ENCODE measurements around the gene CLCN3. TPM values are rescaled to one million over a fixed set of nuclear protein-coding genes. Genes with fewer than 3 reads are reported as not detected.
"Not testable (repeated sequence)": the region's sequence is repeated elsewhere in the genome, so short reads cannot be mapped to it uniquely, and the experiment has no call there.

Gene CLCN3
- total RNA-seq, 2 donors from 2014 or later = 22.2 to 25.2 TPM

DNA sequence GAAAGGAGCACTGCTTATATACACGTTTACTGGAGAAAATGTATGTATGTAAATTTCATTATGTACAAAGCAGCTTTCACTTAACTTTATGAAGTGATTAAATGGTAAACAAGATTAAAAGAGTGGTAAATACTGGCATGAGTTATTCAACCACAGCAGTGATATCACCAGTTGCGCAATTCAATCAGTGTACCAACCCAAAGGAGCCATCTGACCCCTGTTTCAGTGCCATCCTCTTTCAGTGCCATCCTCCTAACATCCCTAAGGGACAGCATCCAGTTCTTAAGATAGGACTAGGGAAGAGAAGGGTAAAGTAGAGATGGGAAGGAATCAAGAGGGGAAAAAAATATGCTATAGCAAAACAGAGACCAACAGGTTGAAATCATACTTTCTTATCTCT is 121.2 kb downstream of the CLCN3 start:
- H3K4me3 Mint-ChIP-seq = no peak overlapping the region

DNA sequence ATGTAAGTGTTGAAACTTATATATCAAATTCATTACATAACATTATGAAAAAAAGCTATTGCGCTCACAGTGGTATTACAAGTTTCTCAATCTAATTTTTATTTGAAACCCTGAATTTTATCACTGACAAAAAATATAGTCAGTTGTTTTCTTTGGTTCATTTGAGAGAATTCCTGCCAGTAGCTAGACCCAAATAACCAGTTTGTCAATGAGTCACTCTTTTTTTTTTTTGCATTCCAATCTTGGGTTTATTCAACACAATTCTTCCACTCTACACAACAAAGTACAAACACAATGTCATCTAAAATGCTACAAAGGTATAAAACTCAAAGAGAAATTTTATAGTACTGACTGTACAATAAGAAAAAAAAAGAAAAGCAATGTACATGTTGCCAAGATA is 124.2 kb downstream of the CLCN3 start:
- H3K4me1 Mint-ChIP-seq = no peaks in the 10 kb centered on the region
- no peak overlapping the region for H3K4me3 Mint-ChIP-seq
- H3K36me3 Mint-ChIP-seq (ENCODE audit: low read depth) = peaks cover 71% of the 10 kb centered on the region
- no peak for ATAC-seq (replicated peaks)
- H3K27me3 Mint-ChIP-seq = no peaks in the 10 kb centered on the region
- H3K9me3 Mint-ChIP-seq = no peaks in the 10 kb centered on the region
- H3K27ac Mint-ChIP-seq = no peak overlapping the region

More for the DNA sequence above, 121.2 kb downstream of the CLCN3 start:
- Mint-ChIP-seq H3K27ac (peak overlapping the region; percentile 33), H3K9me3 (no peaks in the 10 kb centered on the region), H3K27me3 (no peaks in the 10 kb centered on the region), H3K4me1 (no peaks in the 10 kb centered on the region), H3K36me3 (ENCODE audit: low read depth) (peaks cover 75% of the 10 kb centered on the region)
- no peak for ATAC-seq (replicated peaks)

DNA sequence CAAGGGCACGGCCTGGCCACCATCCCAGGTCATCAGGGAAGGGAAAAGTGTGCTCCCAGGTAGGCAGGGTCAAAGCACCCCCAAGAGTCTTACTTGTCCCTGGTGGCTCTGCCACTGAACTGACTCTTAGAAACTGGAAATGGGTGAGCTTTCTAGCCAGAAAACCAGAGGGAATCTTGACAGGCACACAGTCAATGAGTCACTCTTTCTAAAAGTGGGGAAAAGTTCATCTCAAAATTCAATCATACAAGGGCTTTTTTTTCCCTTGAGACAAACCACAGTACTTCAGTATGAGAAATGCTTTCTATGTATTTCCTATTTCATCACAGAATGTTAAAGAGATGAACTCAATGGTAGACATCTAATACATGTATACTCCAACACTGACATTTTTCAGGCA is 124.9 kb downstream of the CLCN3 start:
- peaks cover 71% of the 10 kb centered on the region for H3K36me3 Mint-ChIP-seq (ENCODE audit: low read depth)
- H3K27ac Mint-ChIP-seq = no peak overlapping the region
- ATAC-seq (replicated peaks) = peak; percentile 34
- no peaks in the 10 kb centered on the region for H3K4me1 Mint-ChIP-seq
- H3K4me3 Mint-ChIP-seq = no peak overlapping the region
- no peaks in the 10 kb centered on the region for H3K27me3 Mint-ChIP-seq
- no peaks in the 10 kb centered on the region for H3K9me3 Mint-ChIP-seq

DNA sequence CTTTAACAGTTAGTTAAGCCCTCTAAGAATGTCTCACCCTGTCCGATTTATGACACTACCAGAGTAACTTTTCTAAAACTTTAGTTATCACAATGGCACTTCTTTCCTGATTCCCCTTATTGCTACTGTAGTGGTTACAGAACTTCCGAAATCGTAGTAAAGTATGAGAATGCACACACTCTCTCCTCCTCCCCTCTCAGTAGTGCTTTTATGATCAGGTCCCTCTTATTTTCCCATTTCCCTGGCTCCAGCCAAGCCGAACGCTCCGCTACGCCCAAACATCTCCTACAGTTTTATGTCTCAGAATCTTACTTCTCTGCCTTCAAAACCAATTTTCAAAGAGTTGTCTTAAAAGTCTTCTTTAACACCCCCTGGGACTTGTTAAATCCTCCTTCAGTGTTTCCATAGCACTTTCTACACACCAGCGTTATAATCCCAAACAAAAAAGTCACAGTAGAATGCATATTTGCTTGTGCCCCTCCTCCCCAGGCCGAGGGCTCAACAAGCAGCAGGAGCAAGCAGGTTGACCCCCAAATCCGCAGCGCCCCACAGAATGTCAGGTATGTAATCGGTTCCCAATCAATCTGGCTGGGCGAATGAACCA is 136.7 kb downstream of the CLCN3 start:
- ATAC-seq (replicated peaks) = peak; percentile 43
- Mint-ChIP-seq H3K36me3 (ENCODE audit: low read depth) (peaks cover 17% of the 10 kb centered on the region), H3K9me3 (no peaks in the 10 kb centered on the region)

DNA sequence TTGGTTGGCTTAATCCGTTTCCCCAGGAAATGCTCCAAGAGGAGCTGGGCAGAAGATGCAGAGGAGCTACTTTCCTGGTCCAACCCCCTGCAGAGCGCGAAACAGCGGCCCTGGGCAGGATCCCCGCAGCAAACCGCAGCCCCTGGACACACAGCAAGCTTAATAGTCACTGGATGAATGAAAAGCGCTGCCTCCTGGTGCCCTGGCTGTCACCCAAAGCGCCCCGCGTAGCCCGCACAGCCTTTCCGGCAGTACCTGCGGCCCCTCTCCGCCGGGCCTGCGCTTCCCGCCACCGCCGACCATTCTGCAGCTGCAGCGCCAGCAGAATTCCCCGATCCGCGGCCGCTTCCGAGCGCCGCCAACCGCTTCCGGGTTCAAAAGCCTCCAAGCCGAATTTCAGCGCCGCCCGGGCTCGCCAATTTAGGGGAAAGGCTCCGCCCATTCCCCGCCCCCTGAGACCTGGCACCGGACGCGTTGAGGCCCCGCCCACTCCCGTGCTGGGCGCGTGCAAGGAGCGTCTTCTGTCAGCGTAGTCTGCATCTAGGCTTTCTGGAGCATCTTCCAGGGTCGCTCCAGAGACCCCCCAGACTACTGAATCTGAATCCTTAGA is 137.3 kb downstream of the CLCN3 start, which contains the start of gene HPF1:
TSS of gene HPF1 (minus strand) at position 370 of the 610 bp plus-strand sequence. CDS start at position 303, 67 bp downstream.
- Mint-ChIP-seq H3K4me3 (peak within 1 kb of the TSS; percentile 96), H3K27me3 (no peaks in the 10 kb centered on the region), H3K9me3 (no peaks in the 10 kb centered on the region), H3K4me1 (peaks cover 16% of the 10 kb centered on the region), H3K27ac (peak within 1 kb of the TSS; percentile 91), H3K36me3 (ENCODE audit: low read depth) (peaks cover 11% of the 10 kb centered on the region)
- ATAC-seq (replicated peaks) = peak; percentile 92

More for the DNA sequence above, 136.7 kb downstream of the CLCN3 start:
- Mint-ChIP-seq H3K4me1 (peaks cover 16% of the 10 kb centered on the region), H3K27ac (peak overlapping the region; percentile 91), H3K27me3 (no peaks in the 10 kb centered on the region), H3K4me3 (peak overlapping the region; percentile 96)

DNA sequence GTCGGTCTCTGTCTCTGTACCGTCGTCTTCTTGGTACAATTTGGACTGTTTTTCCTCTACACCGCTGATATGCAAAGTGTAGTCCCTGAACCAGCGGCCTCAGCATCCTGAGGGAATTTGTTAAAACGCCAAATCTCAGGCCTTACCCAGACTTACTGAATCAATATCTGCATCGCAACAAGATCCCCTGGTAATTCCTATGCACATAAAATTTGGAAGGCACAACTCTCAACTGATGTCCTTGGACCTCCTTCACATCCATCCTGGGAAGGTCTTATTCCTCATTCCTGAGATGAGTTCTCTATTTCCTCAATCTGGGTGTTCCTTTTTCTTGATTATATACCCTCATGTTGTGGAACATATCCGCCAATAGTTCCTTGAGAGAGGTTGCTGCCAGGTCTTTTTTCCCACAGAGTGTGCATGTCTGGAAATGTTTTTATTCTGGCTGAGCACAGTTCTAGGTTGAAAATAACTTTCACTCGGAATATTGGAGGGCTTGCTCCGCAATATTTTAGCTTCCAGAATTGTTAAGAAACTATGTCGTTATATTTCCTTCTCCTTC is 138.1 kb downstream of the CLCN3 start:
- H3K27me3 Mint-ChIP-seq = no peaks in the 10 kb centered on the region
- H3K9me3 Mint-ChIP-seq = no peaks in the 10 kb centered on the region
- peak overlapping the region; percentile 91 for H3K27ac Mint-ChIP-seq

DNA sequence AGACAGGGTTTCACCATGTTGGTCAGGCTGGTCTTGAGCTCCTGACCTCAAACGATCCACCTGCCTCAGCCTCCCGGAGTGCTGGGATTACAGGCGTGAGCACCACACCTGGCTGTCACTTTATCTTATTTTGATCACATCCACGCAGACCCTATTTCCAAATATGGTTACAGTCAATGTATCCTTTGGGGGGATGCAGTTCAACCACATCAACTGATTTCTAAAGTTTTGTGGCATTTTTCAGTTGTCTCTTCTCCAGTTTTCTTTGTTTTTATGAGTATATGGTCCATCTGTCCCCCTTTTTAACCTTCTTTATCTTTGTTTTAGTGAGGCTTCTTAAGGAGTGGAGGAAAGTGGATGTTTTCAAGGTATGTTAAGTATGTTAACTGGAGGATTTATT is 141.5 kb downstream of the CLCN3 start:
- H3K4me1 Mint-ChIP-seq = peaks cover 2% of the 10 kb centered on the region
- ATAC-seq (replicated peaks) = no peak
- peaks cover 2% of the 10 kb centered on the region for H3K27me3 Mint-ChIP-seq
- H3K9me3 Mint-ChIP-seq = no peaks in the 10 kb centered on the region
- H3K27ac Mint-ChIP-seq = peak overlapping the region; percentile 36
- H3K36me3 Mint-ChIP-seq (ENCODE audit: low read depth) = no peaks in the 10 kb centered on the region
- H3K4me3 Mint-ChIP-seq = no peak overlapping the region

More for the DNA sequence above, 138.1 kb downstream of the CLCN3 start:
- H3K4me1 Mint-ChIP-seq = peaks cover 16% of the 10 kb centered on the region
- peak overlapping the region; percentile 96 for H3K4me3 Mint-ChIP-seq
- H3K36me3 Mint-ChIP-seq (ENCODE audit: low read depth) = peaks cover 5% of the 10 kb centered on the region
- ATAC-seq (replicated peaks) = no peak

DNA sequence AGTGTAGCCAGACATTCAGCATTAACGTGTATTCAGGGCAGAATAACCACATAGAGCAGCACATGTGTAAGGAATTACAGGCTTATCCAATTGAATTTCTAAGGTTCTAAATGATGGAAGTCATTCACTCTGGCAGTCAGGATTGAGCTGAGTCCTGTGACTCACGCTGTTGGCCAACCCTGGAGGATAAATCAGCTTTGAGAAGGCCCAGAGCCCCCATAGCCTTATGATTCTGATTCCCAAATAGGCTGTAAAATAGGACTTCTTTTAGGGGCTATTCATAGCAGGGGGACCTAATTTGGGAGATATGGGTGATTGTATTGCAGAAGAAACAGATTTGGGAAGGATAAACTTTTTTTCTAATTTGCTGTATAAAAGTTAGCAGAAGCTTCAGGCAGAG is 145.5 kb downstream of the CLCN3 start:
- no peak overlapping the region for H3K4me3 Mint-ChIP-seq
- no peaks in the 10 kb centered on the region for H3K36me3 Mint-ChIP-seq (ENCODE audit: low read depth)
- ATAC-seq (replicated peaks) = no peak
- H3K9me3 Mint-ChIP-seq = no peaks in the 10 kb centered on the region
- peaks cover 4% of the 10 kb centered on the region for H3K27me3 Mint-ChIP-seq
- H3K27ac Mint-ChIP-seq = no peak overlapping the region
- no peaks in the 10 kb centered on the region for H3K4me1 Mint-ChIP-seq

DNA sequence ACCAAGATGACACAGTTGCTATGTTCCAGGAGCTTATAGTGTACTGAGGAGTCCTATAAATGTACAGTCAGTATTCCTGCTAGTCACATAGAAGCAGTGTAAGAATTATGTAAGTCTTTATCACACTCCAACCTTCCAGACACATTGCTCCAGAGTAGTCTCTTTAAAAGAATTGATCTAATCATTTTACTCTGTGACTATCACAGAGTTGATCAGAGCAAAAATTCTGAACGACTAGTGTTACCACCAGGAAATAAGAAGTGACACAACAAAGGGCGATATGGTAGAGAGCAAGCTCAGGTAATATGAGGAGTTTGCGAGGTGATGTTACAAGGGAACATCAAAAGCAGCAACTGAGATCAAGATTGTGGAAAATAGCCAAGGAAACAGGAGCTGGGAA is 146.4 kb downstream of the CLCN3 start:
- no peak overlapping the region for H3K27ac Mint-ChIP-seq
- no peak for ATAC-seq (replicated peaks)
- H3K4me1 Mint-ChIP-seq = no peaks in the 10 kb centered on the region
- no peaks in the 10 kb centered on the region for H3K36me3 Mint-ChIP-seq (ENCODE audit: low read depth)
- H3K9me3 Mint-ChIP-seq = no peaks in the 10 kb centered on the region
- H3K27me3 Mint-ChIP-seq = peaks cover 4% of the 10 kb centered on the region
- no peak overlapping the region for H3K4me3 Mint-ChIP-seq

DNA sequence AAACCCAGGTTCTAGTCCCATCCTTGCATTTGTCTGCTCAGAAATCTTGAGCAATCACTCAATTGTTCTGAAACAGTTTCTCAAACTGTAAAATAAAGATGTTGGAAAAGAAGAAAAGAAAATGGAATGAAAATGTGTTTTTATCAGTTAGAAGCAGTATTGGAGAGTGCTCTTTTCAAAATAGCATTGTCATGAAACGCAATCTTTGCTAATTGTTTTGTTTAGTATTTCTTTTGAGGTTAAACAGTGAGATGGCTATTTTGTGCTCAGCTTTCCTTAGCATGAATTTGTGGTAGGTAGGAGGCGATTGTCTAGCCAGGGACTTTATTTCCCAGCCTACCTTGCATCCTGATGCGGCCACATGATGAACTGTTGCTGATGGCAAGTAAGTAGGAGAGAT is 148.0 kb downstream of the CLCN3 start:
- no peaks in the 10 kb centered on the region for H3K4me1 Mint-ChIP-seq
- no peaks in the 10 kb centered on the region for H3K36me3 Mint-ChIP-seq (ENCODE audit: low read depth)
- ATAC-seq (replicated peaks) = no peak
- peaks cover 4% of the 10 kb centered on the region for H3K27me3 Mint-ChIP-seq
- no peak overlapping the region for H3K4me3 Mint-ChIP-seq
- H3K27ac Mint-ChIP-seq = no peak overlapping the region
- H3K9me3 Mint-ChIP-seq = no peaks in the 10 kb centered on the region

DNA sequence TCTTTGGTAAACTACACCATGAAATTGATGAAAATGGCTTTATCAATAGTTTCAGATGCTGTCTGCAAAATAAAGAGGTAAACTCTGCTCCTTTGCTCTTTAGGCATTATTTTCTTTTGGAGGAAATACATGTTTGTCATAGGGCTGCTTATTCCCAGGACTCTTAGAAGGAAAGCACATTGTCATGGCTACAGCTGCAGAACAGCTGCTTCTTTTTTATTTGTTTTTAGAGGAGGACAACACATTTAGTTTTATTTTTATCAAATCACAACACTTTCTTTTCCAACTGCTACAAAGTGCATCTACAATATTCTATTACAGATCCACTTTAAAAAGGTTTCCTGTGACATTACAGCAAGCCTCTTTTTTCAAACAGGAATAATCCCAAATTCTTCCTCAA is 150.0 kb downstream of the CLCN3 start:
- no peak for ATAC-seq (replicated peaks)
- H3K9me3 Mint-ChIP-seq = no peaks in the 10 kb centered on the region

DNA sequence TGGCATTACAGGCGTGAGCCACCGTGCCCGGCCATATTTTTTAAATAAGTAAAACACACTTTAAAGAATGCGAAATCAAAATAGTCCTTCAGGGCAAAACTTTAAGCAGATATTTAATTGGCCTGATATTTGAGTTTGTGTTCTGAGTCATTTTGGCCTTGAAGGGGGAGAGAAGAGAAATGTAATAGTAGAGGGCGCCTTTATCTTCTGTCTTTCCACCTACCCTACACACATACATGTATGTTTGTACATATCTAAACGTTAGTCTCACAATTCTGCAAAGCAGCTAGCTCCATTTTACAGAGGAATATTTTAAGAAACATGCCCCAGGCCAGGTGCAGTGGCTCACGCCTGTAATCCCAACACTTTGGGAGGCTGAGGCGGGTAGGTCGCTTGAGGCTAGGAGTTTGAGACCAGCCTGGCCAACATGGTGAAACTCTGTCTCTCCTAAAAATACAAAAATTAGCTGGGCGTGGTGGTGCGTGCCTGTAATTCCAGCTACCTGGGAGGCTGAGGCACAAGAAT is 151.2 kb downstream of the CLCN3 start:
- H3K36me3 Mint-ChIP-seq (ENCODE audit: low read depth); H3K4me3 Mint-ChIP-seq; H3K9me3 Mint-ChIP-seq; H3K27ac Mint-ChIP-seq; ATAC-seq (replicated peaks); H3K4me1 Mint-ChIP-seq: not testable (repeated sequence)
- peaks cover 19% of the 10 kb centered on the region for H3K27me3 Mint-ChIP-seq

More for the DNA sequence above, 150.0 kb downstream of the CLCN3 start:
- H3K4me3 Mint-ChIP-seq = no peak overlapping the region
- H3K36me3 Mint-ChIP-seq (ENCODE audit: low read depth) = no peaks in the 10 kb centered on the region
- no peak overlapping the region for H3K27ac Mint-ChIP-seq
- no peaks in the 10 kb centered on the region for H3K4me1 Mint-ChIP-seq
- H3K27me3 Mint-ChIP-seq = peaks cover 12% of the 10 kb centered on the region

Data from activated T-helper 17 cell treated with anti-CD3 and anti-CD28 coated beads, Interleukin-2, amount 50 U/mL, for 72 hours (primary cell).